Adrenal gland (tissue), 12 donors: ENCODE results near the gene SH3BP4. TPM values are rescaled to one million over a fixed set of nuclear protein-coding genes. Genes with fewer than 3 reads are reported as not detected.

Experiments
- DNase-seq, 7 donors: peaks; one replicate each; pipeline ENCODE4 v3.0.0-alpha.2; 2019 to 2020
- H3K27ac ChIP-seq, 5 donors: fragments of 200-600 bp; sonication (generic) in 4 of 5; 1 replicate in 3 of 5; 2 replicates in 2 of 5; pipeline versions ENCODE4 v1.5.1 to v1.8.0; 2016 to 2020; ENCODE audit warnings: mild to moderate bottlenecking in 1 of 5
- H3K27me3 ChIP-seq: fragments of 200-600 bp; 2 replicates; pipeline ENCODE4 v1.8.0; 2021
- H3K36me3 ChIP-seq, 2 donors: fragments of 200-600 bp; replicated peaks in 1 of 2; 1 replicate in 1 of 2; 2 replicates in 1 of 2; pipeline versions ENCODE4 v1.5.1 to v1.8.0; 2018 to 2022
- H3K4me1 ChIP-seq, 2 donors: fragments of 200-600 bp; replicated peaks in 1 of 2; 1 replicate in 1 of 2; 2 replicates in 1 of 2; pipeline versions ENCODE4 v1.5.1 to v1.8.0; 2018 to 2021
- H3K4me3 ChIP-seq, 4 donors: fragments of 200-600 bp; sonication (generic) in 3 of 4; one replicate each; pipeline ENCODE4 v1.5.1; 2016 to 2018
- H3K9me3 ChIP-seq, 3 donors: fragments of 200-600 bp; sonication (generic) in 1 of 3; replicated peaks in 1 of 3; 1 replicate in 2 of 3; 2 replicates in 1 of 3; pipeline versions ENCODE4 v1.5.1 to v1.8.0; 2016 to 2021
- CTCF ChIP-seq, 6 experiments: fragments of 450-650 bp in 4 of 6; fragments of 200-600 bp in 2 of 6; sonication (generic) in 1 of 6; IDR thresholded peaks; 1 replicate in 5 of 6; 2 replicates in 1 of 6; pipeline versions ENCODE4 v1.5.1 to v1.8.0; 2016 to 2021; ENCODE audit warnings: antibody characterized with exemption in 6 of 6, mild to moderate bottlenecking in 2 of 6, moderate library complexity in 1 of 6
- POLR2A ChIP-seq, 2 donors: fragments of 450-650 bp; IDR thresholded peaks; one replicate each; pipeline ENCODE4 v1.6.1; 2017; ENCODE audit warnings: antibody characterized with exemption in 2 of 2, mild to moderate bottlenecking in 2 of 2, moderate library complexity in 1 of 2
- WGBS, 4 donors: extraction: QIAGEN DNeasy Blood & Tissue Kit in 2 of 4; methylation state at CpG; one replicate each; pipeline versions ENCODE4 v1.1.5 to v1.1.7; 2013 to 2017; 5-methylcytosine and 5-hydroxymethylcytosine counted together
- intact Hi-C, 2 donors: fragments of 100-400 bp; cut with DNase I; formaldehyde crosslinking; loops; one replicate each; pipeline versions ENCODE4 v1.14.1 to v1.15.0; 2022 to 2023
- polyA plus RNA-seq, 3 donors: library from polyadenylated mRNA; stranded (reverse); fragments of 200-250 nt in 2 of 3; fragments of 350-450 nt in 1 of 3; fragmentation: Illumina TruSeq in 1 of 3; extraction: RNeasy Lipid Tissue Mini Kit (QIAGEN cat#74804) in 1 of 3; gene quantifications; one replicate each; pipeline ENCODE4 v1.2.3, GENCODE V29; 2013 to 2014
- total RNA-seq, 9 donors: library from RNA; depleted of rRNA in 4 of 9; stranded (reverse); fragments of >200 nt in 4 of 9; fragments of 120-200 nt in 1 of 9; fragmentation: NEBNext Ultra II Directional in 1 of 9; extraction: Animal tissue kit (Norgen Biotek cat#: 25700) in 1 of 9; gene quantifications; one replicate each; pipeline versions ENCODE4 v1.1.0 to v1.2.4, GENCODE V29; 2013 to 2023
- donor health status: healthy with polysubstance abuse.
- donor health status: Bipolar disorder and iron deficiency.
- donor health status: DM: yes; HTN: yes; CAD: no.
- donor health status: DM: no; HTN: no; CAD: no.
- donor health status: DM: no; HTN: no; CAD: no.
- donor health status: DM: yes; HTN: yes; CAD: no.

The SH3BP4 gene
- total and polyA plus RNA-seq, 12 donors = 5.1 to 26.9 (median 19.9) TPM

- intact Hi-C loops = no loop called here
- no peaks in the 10 kb centered on the region for H3K36me3 ChIP-seq
- WGBS, 4 donors = 52 to 63% (median 57%) methylated on average over 23 to 26 of the region's 26 CpGs
- peak in 6 of 7 donors; percentile 43 to 79 (median 74) for DNase-seq
- peak overlapping the region in 2 of 5 donors; percentile 37 to 78 for H3K27ac ChIP-seq
- H3K4me3 ChIP-seq = no peak overlapping the region
- H3K9me3 ChIP-seq = no peaks in the 10 kb centered on the region
- H3K4me1 ChIP-seq = peaks cover 0 to 31% of the 10 kb centered on the region in 2 donors
- TF ChIP-seq POLR2A (IDR thresholded peaks at IDR 0.05) (peak in 1 of 2 donors; percentile 44), CTCF (IDR thresholded peaks at IDR 0.05) (no peak)
- no peaks in the 10 kb centered on the region for H3K27me3 ChIP-seq
Measured at GRCh38 chr2:234981197-234982095, 29.6 kb downstream of the SH3BP4 start.

- no peaks in the 10 kb centered on the region for H3K27me3 ChIP-seq
- no peak overlapping the region for H3K4me3 ChIP-seq
- 90 to 92% (median 91%) methylated on average over 17 of the region's 17 CpGs for WGBS, 4 donors
- TF ChIP-seq POLR2A (IDR thresholded peaks at IDR 0.05) (no peak), CTCF (IDR thresholded peaks at IDR 0.05) (no peak)
- peak overlapping the region in 1 of 5 donors; percentile 78 for H3K27ac ChIP-seq
- intact Hi-C loops = no loop called here
- H3K4me1 ChIP-seq = peaks cover 0 to 27% of the 10 kb centered on the region in 2 donors
- no peaks in the 10 kb centered on the region for H3K36me3 ChIP-seq
- H3K9me3 ChIP-seq = no peaks in the 10 kb centered on the region
- DNase-seq = no peak
Measured at GRCh38 chr2:234982096-234982834, 30.4 kb downstream of the SH3BP4 start.

DNA sequence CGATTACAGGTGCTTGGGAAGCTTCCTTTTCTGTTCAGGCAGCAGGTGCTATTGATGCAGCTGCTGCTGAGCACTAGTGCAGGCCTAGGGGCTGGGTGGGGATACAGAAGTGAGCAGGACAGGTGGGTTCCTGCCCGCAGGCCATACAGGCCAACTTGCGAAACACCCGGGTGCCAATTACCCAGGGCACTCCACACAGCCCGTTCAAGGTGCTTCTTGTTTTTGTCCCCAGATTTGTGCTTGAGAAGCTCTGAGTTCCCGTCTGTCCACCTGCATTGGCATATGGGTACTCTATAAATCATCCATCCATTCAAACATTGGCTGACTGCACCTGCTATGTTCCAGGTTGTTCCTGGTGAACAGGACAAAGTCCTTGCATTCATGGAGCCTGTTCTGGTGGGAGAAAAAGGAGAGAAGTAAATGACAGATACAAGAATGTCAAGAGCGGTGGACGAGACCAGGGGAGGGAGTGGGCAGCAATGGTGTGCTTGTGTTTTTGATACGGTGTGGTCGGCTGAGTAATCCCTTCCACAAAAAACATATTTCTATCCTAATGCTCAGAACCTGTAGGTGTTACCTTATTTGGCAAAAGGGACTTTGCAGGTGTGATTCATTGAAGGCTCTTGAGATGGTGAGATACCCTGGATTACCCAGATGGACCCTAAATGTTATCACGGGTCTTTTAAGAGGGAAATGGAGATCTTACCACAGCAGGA lies 31.4 kb downstream of the SH3BP4 start:
- Histone ChIP-seq H3K36me3 (no peaks in the 10 kb centered on the region), H3K27ac (peak overlapping the region in 1 of 5 donors; percentile 78), H3K4me1 (peaks cover 0 to 25% of the 10 kb centered on the region in 2 donors), H3K4me3 (no peak overlapping the region), H3K9me3 (no peaks in the 10 kb centered on the region), H3K27me3 (no peaks in the 10 kb centered on the region)
- intact Hi-C loops = no loop called here
- 87 to 97% (median 92%) methylated on average over 7 to 11 of the region's 11 CpGs for WGBS, 4 donors
- TF ChIP-seq POLR2A (IDR thresholded peaks at IDR 0.05) = no peak
- no peak for TF ChIP-seq CTCF (IDR thresholded peaks at IDR 0.05)
- no peak for DNase-seq
